OCI-M2 (cell line): ENCODE data around the gene RAB31.
"Not testable (repeated sequence)": the region's sequence is repeated elsewhere in the genome, so short reads cannot be mapped to it uniquely, and the experiment has no call there.

ENCODE experiments used
- DNase-seq: peaks from one replicate; lab custom pipeline; 2025; ENCODE audit not compliant: unreplicated experiment; lab: John Stamatoyannopoulos, UW

The RAB31 gene

GRCh38 chr18:9708057-9708433 lies at the start of gene RAB31:
Gene RAB31, plus strand, starts transcription at chr18:9708301. Its CDS starts 105 bp downstream, at chr18:9708406.
- DNase-seq = no peak

- no peak for DNase-seq
These were observed 48.4 kb upstream of the RAB31 start for GRCh38 chr18:9659499-9660375.

GRCh38 chr18:9661564-9661963 lies 46.5 kb upstream of the RAB31 start:
- DNase-seq = no peak

- DNase-seq = no peak
These were observed 44.7 kb upstream of the RAB31 start for GRCh38 chr18:9663377-9663776.

GRCh38 chr18:9665314-9665713 lies 42.8 kb upstream of the RAB31 start:
- DNase-seq = no peak

GRCh38 chr18:9666548-9666947 lies 41.6 kb upstream of the RAB31 start:
- DNase-seq = no peak

- DNase-seq = no peak
These were observed 39.1 kb upstream of the RAB31 start for GRCh38 chr18:9669016-9669415.

- DNase-seq = no peak
These were observed 36.9 kb upstream of the RAB31 start for GRCh38 chr18:9671214-9671613.

GRCh38 chr18:9673296-9674251 lies 34.5 kb upstream of the RAB31 start:
- DNase-seq = peak; percentile 25

- not testable (repeated sequence) for DNase-seq
These were observed 29.9 kb upstream of the RAB31 start for GRCh38 chr18:9678216-9678615.

- no peak for DNase-seq
These were observed 29.0 kb upstream of the RAB31 start for GRCh38 chr18:9679125-9679524.

GRCh38 chr18:9681217-9681616 lies 26.9 kb upstream of the RAB31 start:
- DNase-seq = no peak

- DNase-seq = no peak
These were observed 25.5 kb upstream of the RAB31 start for GRCh38 chr18:9682572-9682971.

GRCh38 chr18:9683418-9684396 lies 24.4 kb upstream of the RAB31 start:
- DNase-seq = no peak

- DNase-seq = no peak
These were observed 23.1 kb upstream of the RAB31 start for GRCh38 chr18:9684881-9685614.

GRCh38 chr18:9685615-9685890 lies 22.5 kb upstream of the RAB31 start:
- no peak for DNase-seq

GRCh38 chr18:9688036-9688741 lies 19.9 kb upstream of the RAB31 start:
- DNase-seq = no peak

- DNase-seq = no peak
These were observed 18.8 kb upstream of the RAB31 start for GRCh38 chr18:9689253-9689652.

GRCh38 chr18:9690418-9691188 lies 17.5 kb upstream of the RAB31 start:
- DNase-seq = no peak
